GM19035 (cell line): Measurements from ENCODE around the gene FBLIM1.

Source experiments
- ATAC-seq: cut with Tn5 transposase; IDR thresholded peaks from one replicate; pipeline ENCODE4 v1.9.1; 2021; ENCODE audit not compliant: unreplicated experiment

FBLIM1 gene

DNA sequence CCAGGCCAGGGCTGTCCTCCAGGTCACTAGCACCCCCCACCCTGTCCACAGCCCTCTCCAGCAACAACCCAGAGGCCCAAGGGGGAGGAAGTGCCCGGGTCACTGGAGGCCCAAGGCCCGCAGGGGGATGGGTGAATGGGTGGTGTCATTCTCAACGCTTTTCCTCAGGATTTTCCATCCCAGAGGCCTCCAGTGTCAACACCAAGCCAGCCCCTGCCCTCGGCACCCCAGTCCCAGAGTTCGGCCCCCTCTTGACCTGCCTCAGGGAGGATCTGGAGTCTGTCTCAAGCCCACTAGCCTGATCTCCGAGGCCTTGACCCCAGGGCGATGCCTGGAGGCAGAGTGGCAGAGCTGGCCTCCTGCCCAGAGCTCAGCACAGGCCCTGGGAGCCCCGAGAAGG lies 11.2 kb upstream of the FBLIM1 start:
- ATAC-seq = no peak

DNA sequence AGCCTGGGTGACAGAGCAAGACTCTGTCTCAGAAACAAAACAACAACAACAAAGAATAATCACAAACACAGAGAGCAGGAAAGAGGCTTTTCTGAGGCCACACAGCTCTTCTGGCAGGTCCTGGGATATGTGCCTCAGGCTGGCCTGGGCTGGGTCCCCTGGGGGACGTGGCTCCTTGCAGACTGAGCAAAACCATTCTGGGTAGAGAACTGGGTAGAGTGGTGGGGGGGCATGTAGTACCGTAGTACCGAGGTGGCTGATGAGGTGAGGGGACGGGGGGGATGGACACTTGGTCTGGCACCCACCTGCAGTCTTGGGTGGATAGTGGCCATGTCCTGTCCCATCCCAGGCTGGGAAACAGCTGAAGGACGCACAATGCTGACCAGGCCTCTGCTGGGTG lies 10.3 kb upstream of the FBLIM1 start:
- ATAC-seq = no peak

DNA sequence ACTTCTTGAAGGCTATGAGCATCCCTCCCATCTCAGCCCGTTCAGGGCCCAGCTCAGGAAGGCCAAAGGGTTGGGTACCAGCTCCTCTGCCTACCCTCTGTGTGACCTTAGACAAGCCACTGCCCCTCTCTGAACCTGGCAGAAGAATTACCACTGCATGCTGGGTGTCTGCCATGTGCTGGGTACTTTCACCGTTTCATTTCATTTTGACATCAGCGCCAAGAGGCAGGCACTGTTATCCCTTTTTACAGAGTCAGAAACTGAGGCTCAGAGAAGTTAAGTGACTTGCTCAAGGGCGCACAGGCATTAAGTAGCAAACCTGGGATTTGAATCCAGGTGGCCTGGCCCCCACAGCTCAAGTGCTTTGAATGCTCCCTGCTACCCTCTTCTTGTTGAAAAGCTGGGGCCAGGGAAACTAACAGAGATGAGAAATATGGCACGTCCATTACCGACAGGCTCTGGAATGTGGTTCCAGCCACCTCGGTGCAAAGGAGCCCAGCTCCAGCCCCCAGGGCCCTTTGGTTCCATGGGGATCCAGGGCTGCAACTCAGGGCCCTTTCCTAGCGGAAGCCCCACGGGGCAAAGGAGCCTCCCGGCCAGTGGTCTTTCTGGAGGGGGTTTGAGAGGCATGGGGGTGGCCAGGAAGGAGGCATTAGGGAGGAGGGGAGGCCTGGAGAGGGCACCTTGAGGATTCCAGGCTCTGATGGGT lies 9.8 kb upstream of the FBLIM1 start:
- ATAC-seq = no peak

DNA sequence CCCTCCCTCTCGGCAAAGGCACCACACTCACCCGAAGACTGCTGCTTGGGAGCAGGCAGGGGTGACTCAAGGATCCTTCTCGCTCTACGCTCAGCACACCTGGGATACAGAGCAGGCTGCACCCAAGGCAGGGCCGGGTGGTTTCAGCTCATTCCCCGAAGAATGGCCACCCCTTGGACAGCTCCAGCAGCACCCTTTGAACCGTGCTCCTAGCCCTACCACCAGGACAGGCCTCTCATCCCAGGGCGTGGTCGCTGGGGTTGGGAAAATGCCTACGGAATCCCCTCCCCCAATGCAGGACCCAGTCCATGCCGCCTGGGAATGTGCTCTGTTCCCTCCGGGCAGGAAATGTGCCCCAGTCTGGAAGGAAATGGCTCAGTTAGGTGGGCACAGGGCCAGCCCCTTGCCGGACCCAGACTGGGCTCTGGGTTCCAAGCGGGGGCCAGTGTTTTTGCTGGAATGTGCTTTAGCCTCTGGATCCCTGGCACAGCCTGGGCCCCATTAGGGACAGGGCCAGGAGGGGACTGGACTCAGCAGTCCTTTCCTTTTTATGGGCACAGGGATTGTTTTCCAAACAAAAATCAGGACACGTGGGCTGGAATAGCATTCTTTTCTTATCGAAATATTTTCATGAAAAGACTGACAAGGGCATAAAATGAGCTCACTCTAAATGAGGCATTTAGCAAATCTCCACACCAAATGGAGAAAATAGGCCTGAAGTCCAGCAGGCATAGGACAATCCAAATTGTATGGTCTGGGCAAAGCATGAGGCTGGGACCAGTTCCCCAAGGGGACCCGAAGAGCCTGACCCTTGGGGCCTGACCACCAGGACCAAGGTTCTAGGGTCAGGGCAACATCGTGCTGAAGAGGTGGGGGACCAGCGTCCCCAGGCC lies 8.9 kb upstream of the FBLIM1 start:
- ATAC-seq = no peak

DNA sequence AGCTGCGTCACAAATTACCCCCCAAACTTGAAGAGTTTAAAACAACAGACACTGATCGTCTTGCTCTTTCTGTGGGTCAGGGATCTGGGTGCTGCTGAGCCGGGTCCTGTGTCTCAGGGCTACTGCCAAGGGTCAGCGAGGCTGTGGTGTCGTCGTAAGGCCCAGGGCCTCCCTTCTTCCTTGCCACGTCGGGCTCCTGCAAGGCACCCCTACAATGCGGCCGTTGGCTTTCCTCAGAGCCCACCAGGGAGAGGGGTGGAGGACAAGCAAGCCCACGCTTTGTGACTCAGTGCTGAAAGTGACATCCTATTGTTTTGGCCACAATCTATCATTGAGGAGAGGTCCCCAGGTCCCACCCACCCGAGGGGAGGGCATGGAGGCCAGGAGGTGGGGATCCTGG lies 7.7 kb upstream of the FBLIM1 start:
- ATAC-seq = no peak

DNA sequence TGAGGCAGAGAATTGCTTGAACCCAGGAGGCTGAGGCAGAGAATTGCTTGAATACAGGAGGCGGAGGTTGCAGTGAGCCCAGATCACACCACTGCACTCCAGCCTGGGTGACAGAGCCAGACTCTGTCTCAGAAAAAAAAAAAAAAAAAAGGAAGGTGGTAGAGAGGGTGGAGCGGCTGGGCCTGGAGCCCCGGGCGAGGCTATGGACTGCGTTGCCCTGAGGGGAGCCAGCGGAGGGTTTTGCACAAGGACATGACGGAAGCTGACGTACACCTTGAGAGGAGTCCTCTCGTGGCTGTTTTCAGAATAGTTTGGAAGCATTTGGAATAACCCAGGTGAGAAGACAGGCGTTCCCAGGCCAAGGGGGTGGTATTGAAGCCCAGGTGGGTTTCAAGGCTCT lies 6.9 kb upstream of the FBLIM1 start:
- ATAC-seq = no peak

DNA sequence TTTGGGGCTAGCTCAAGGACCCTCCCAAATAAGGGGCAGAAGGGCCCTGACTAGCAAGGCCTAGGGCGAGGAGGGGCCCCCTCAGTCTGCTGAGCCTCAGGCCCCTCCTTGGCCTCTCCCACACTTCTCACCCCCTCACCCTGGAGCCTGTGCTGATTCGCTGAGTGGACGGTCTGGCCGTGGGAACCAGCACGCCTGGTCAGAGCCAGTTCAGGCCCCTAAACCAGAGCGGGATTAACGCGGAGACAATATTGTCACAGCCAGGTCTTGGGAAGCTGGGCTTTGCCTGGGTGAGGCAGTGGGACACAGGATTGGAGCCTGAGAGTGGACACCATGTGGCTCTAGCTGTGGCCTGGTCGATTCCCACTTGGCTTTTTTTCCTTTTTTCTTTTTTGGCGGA lies 4.8 kb upstream of the FBLIM1 start:
- no peak for ATAC-seq

DNA sequence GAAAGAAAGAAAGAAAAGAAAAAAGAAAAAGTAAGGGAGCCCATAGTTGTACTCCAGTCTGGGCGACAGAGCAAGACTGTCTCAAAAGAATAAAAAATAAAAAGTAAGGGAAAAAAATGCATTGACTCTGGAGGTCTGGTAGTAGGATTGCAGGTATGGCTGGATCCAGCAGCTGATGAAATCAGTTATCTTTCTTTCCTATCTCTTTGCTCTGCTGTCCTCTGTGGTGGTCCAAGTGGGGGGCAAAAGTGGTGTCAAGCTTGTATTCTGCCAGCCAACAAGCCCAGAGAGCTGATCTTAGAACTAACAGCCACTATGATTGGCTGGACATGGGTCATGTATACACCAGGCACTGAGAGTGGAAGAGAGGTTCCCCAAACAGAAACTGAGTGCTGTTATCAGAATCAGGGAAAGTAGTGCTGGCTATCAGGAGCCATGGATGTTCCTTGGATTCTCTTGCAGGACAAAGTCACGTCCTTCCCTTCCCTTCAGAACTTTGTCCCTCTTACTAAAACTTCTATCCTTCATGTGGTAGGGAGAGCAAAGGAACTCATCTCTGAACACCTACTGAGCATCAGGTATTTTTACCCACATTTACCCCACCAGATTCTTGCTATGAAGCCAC lies 3.5 kb upstream of the FBLIM1 start:
- no peak for ATAC-seq

DNA sequence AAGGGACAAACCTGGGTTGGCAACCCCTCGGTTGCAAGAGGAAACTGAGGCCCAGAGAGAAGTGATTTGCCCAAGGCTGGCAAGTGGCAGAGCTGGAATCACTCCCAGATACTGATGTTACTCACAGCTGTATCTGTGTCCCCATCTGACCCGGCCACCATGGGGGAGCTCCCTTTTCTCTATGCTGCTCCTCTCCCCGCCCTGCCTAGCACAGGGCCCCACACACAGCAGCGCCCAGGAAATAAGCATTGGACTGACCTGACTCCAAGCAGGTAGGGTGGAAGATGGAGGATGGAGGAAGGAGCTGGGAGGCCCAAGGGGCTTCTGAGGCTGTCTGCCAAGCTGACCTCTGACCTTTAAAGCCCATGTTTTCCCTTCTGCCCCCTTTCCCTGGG lies 3.0 kb upstream of the FBLIM1 start:
- no peak for ATAC-seq

DNA sequence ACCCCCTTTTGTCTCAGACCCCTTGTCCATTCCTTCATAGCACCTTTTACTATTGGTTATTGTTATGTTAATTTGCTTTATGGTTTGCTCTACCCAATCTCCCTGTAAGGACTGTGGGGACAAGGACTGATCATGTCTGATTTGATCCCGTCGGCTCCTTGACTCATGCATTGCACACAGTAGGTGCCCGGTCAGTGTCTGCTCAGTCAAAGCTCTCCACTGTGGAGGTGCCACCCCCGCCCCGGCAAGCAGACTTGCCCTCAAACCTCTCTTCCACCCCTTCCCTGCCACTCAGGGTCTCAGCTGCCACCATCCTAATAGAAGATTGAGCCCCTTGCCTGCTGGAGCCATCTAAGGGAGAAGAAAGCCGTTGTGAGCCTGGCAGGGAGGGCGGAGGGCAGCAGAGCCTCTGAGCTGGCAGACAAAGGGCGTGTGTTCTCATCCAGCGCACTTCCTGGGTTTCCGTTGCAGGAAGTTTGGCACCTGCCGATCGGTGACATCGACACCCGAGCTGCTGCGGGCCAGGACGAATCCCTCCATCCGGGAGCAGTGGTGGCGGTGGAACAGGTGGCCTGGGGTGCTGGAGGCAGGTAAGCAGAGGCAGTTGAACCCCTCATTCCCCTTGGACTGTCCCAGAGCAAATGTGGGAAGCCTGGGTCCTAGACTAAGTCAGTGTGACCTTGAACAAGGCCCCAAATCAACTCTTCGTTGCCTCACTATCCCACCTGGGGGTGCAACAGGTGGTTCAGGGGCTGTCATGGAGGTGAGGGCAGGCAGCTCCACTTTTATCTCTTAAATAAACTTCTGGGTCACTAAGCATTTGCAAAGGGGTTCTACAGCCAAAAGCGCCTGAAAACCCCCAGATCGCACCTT lies 2.2 kb upstream of the FBLIM1 start:
- no peak for ATAC-seq

DNA sequence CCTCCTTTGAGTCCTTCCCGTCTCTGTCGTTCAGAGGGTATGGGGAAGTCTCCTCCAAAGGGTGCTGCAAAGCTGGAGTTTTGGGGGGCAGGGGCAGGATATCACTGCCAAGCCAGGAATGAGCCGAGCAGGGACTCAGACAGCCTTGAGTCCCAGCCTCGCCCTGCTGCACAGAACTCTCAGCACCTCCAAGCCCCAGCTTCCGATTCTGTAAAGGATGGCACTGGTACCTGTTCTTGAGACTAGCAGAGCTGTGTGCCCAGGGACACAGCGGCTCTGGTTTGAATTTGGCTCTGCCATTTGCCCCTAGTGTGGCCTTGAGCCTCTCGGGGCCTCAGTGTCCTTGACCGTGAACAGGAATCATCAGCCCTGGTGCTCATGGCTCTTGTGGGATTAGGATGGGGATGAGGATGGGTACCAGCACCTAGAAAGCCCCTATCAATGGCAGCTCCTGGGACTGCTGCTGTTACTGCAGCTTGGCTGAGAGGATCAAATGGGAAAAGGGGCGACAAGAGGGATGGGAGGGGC lies 1.5 kb upstream of the FBLIM1 start:
- ATAC-seq = no peak

DNA sequence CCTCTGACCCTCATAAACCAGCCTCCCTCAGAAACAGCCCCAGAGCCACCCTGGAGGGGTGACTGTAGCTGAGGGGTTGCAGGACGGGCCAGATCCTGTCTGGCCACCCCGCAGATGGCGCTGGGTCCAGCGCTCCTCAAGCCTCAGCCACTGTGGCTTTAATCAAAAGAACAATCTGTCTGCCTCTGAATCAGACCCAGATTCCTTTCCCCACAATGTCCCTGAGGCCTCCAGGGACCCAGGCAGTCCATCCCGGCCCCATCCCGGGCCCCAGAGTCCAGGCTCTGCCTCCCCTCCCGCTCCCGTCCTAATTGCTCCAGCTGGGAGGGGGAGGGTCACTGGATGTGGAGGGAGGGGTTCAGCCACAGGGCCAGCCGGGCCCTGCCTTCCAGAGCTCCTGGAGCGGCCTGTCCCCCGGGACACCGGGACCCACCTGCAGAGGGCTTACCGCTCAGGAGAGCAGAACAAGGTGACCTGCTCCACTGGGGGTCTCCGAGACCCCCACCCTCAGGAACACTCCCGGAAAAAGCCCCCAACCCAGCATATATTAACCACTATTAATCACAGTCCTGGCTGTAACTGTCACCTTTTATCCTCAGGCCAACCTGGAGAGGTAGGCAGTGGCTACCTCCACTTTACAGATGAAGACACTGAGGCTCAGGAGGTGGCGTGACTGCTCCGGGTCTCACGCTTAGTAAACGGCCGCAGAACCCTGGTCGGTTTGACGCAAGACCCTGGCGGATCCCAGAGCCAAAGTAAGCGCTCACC lies 836 bp upstream of the FBLIM1 start:
- no peak for ATAC-seq

DNA sequence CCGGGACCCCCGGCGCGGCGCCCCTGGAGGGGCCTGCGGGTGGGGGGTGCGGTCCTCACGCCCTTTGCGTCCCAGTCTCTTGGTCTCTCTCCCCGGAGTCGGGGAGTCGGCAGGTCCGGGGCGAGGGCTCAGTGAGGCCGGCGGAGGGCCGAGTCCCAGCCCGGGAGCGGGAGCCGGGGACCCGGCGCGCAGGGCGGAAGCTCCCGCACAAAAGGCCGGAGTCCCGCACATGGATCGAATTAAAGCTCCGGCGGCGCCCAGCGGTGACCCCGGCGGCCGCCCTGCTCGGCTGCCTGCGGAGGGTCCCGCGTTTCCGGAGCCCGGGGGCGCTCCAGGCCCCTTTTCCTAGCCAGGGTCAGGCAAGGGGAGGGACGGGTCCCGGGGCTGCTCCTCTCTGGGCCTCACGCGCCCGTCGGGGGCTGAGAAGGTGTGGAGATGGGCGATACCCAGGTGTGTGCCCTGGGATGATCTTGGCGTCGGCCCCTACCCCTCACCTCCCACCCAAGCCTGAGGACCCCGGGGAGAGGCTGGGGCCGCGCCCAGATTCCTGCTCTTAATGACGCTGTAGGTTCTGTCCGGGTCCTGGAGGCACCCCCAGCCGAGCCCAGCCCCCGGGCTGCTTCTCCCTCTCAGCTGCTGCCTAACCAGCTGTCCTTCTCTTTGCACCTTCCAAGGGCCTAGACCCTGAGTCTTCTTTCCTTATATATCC lies 512 bp downstream of the FBLIM1 start:
- no peak for ATAC-seq

DNA sequence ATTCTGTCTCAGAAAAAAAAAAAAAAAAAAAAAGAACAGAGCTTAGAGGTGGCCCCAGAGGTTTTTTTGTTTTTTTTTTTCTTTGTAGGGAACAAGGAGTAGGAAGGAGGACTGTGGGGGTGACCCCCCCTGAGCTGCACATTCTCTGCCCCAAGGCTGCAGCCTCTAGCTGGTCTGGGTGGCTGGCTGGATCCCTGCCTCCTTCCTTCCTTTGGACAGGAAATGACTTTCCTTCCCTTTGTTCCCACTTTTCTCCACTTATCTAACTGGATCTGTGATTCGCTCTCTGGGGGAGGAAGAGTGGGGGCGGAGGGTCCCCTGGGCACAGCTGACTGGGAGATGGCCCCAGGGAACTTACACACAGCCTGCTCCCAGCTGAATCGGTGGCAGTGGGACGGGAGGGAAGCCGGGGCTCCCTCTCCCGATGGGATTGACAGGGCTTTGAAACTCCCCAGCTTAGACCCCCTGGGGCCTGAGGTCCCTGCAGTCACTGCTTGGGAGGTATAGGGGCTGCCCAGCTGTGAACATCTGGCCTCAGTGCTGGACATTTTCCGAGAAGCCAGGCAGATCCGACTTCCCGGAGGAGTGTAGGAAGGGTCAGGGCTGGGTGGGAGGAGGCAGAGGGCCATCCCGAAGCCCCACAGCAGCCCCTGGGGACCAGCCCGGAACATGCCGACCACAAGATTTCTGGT lies 2.1 kb downstream of the FBLIM1 start:
- ATAC-seq = no peak

DNA sequence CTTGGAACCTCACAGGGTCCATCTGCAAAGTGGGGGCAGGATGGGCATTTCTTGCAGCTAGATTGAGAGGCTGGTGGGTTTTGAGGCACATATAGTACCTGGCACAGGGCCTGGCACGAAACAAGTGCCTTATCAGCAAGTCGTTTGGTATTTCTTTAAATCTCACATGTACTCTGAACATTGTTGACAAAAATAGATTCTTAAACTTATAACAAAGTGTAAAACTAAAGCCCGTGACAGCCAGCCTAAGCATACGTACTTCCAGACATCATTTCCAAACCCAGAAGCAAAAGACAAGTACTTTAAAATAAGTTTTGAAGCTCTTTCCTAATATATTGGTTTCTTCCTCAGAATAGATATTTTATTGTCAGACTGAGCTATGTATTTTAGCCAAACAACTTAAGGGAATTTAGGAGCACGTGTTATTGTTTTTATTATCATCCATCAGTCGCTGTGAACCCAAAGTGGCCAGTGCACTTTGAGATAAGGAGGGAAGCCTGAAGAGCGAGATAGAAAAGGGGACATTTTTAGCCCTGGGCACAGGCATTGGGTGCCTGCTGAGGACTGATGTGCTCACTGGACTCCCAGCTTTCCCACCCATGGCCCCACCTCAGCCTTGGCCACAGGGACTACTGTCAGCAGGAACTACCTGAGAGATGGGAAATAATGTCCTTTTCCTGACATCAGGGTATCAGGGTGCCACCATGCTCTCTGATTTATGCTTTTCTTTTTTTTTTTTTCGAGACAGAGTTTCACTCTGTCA lies 3.0 kb downstream of the FBLIM1 start:
- no peak for ATAC-seq

DNA sequence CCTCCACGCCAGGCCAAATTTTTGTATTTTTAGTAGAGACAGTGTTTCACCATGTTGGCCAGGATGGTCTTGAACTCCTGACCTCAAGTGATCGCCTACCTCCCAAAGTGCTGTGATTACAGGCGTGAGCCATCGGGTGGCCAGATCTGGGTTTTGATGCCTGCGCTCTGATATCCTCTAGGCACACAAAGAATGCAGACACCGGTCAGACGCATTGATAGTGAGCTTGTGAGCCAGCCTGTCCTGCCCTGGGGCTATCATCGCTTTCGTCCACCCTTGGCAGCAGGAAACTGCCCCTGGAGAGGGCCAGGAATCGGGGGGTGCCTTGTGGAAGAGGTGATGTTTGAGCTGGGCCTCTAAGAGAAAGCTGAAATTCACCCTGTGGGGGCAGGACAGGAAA lies 4.0 kb downstream of the FBLIM1 start:
- no peak for ATAC-seq

DNA sequence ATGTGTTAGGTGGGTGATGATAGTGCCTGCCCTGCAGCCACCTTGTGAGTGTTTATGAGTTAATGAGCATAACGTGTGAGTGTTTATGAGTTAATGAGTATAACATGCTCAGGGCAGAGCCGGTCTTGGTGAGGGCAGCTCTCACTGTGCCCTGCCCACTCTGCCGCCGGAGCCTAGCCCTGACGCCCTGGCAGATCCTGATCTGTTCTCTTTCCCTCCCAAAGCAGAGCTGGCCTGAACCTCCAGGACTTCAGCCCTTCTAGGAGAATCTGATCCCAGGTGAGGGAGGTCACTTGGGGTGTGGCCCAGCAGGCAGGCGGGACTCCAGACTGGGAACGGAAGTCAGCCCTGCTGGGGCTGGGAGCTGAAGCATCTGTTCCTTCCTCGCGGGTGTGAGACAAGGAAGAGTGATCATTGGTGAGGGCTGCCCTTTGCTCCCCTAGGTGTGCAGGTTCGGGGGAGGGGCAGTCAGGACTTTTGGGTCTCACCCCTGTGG lies 5.7 kb downstream of the FBLIM1 start:
- ATAC-seq = no peak

DNA sequence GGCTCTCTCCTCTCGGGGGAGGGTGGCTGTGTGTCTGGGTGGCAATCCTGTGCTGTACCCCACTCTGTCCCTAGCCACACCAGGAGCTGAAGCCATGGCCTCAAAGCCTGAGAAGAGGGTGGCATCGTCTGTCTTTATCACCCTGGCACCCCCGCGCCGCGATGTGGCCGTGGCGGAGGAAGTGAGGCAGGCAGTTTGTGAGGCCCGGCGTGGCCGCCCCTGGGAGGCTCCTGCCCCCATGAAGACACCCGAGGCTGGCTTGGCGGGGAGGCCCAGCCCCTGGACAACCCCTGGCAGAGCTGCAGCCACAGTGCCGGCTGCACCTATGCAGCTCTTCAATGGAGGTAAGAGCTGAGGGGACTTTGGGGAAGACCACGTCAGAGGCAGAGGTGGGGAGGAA lies 6.3 kb downstream of the FBLIM1 start:
- ATAC-seq = no peak
